Esophagus muscularis mucosa (tissue), 4 donors: ENCODE data around the gene TMEM141. TPM values are rescaled to one million over a fixed set of nuclear protein-coding genes. Genes with fewer than 3 reads are reported as not detected.

Source experiments
- DNase-seq: peaks from one replicate; pipeline ENCODE4 v3.0.0-alpha.2; 2017; ENCODE audit errors: extremely low spot score
- H3K27ac ChIP-seq, 4 donors: fragments of 200-600 bp; sonication (generic); replicated peaks in 1 of 4; 1 replicate in 3 of 4; 2 replicates in 1 of 4; pipeline ENCODE4 v1.5.1; 2016 to 2019; ENCODE audit warnings: mild to moderate bottlenecking in 1 of 4
- H3K27me3 ChIP-seq, 4 donors: fragments of 200-600 bp; sonication (generic); one replicate each; pipeline versions ENCODE4 v1.5.1 to v1.6.0; 2016 to 2019
- H3K36me3 ChIP-seq, 4 donors: fragments of 200-600 bp; sonication (generic); one replicate each; pipeline ENCODE4 v1.5.1; 2016 to 2019
- H3K4me1 ChIP-seq, 4 donors: fragments of 200-600 bp; sonication (generic); one replicate each; pipeline ENCODE4 v1.5.1; 2016 to 2019
- H3K4me3 ChIP-seq, 4 donors: fragments of 200-600 bp; sonication (generic); 1 replicate in 2 of 4; 2 replicates in 2 of 4; pipeline ENCODE4 v1.5.1; 2016 to 2019; ENCODE audit warnings: mild to moderate bottlenecking in 4 of 4, moderate library complexity in 1 of 4
- H3K9me3 ChIP-seq, 4 donors: fragments of 200-600 bp; sonication (generic); 1 replicate in 3 of 4; 2 replicates in 1 of 4; pipeline ENCODE4 v1.5.1; 2016 to 2019
- CTCF ChIP-seq, 3 experiments: fragments of 200-600 bp in 2 of 3; fragments of 450-650 bp in 1 of 3; sonication (generic) in 2 of 3; IDR thresholded peaks; one replicate each; pipeline ENCODE4 v1.5.1; 2017 to 2019; ENCODE audit warnings: antibody characterized with exemption in 3 of 3, mild to moderate bottlenecking in 2 of 3, moderate library complexity in 1 of 3
- EP300 ChIP-seq: sonication (generic); formaldehyde crosslinking; IDR thresholded peaks from one replicate; pipeline ENCODE4 v1.6.1; 2017; ENCODE audit warnings: antibody characterized with exemption
- POLR2A ChIP-seq: fragments of 450-650 bp; IDR thresholded peaks from one replicate; pipeline ENCODE4 v1.6.1; 2017; ENCODE audit warnings: antibody characterized with exemption, moderate library complexity, mild to moderate bottlenecking, low read depth
- POLR2AphosphoS5 ChIP-seq, 2 donors: sonication (generic); formaldehyde crosslinking; IDR thresholded peaks; one replicate each; pipeline ENCODE4 v1.6.1; 2017; ENCODE audit warnings: antibody characterized with exemption in 2 of 2
- WGBS: methylation state at CpG from one replicate; pipeline ENCODE4 v1.1.5; 2018; 5-methylcytosine and 5-hydroxymethylcytosine counted together
- intact Hi-C: fragments of 100-400 bp; cut with DNase I; formaldehyde crosslinking; loops from one replicate; pipeline ENCODE4 v1.15.1; 2023
- total RNA-seq, 4 donors: library from RNA; depleted of rRNA; stranded (reverse); fragments of >200 nt; gene quantifications; one replicate each; pipeline versions ENCODE4 v1.1.0 to v1.2.1, GENCODE V29; 2016

TMEM141 gene
- total RNA-seq, 4 donors from 2014 or later = 27.9 to 48.7 (median 31.5) TPM

GRCh38 chr9:136803551-136804508, 12.7 kb downstream of the TMEM141 start:
- intact Hi-C loops = loop anchor here (5.0 kb wide), 1 partner anchor 43 kb away; the partner anchor contains the start of gene PHPT1
- no peak for TF ChIP-seq EP300
- TF ChIP-seq POLR2A = no peak
- no peak for TF ChIP-seq CTCF (IDR thresholded peaks at IDR 0.05)
- TF ChIP-seq POLR2AphosphoS5 (IDR thresholded peaks at IDR 0.05) = no peak
- no peaks in the 10 kb centered on the region for H3K9me3 ChIP-seq
- WGBS = 97% methylated on average over 17 of the region's 22 CpGs
- H3K27me3 ChIP-seq = peaks cover 6 to 43% (median 33%) of the 10 kb centered on the region in 4 donors
- DNase-seq = no peak
- H3K4me1 ChIP-seq = peaks cover 34 to 51% (median 42%) of the 10 kb centered on the region in 4 donors
- no peak overlapping the region for H3K27ac ChIP-seq
- H3K36me3 ChIP-seq = peaks cover 0 to 14% (median 4%) of the 10 kb centered on the region in 4 donors
- no peak overlapping the region for H3K4me3 ChIP-seq

GRCh38 chr9:136804509-136805206, 13.5 kb downstream of the TMEM141 start:
- intact Hi-C loops = loop anchor here (5.0 kb wide), 1 partner anchor 43 kb away; the partner anchor contains the start of gene PHPT1
- Histone ChIP-seq H3K27me3 (peaks cover 2 to 35% (median 24%) of the 10 kb centered on the region in 4 donors), H3K4me1 (peaks cover 39 to 51% (median 46%) of the 10 kb centered on the region in 4 donors), H3K36me3 (peaks cover 0 to 14% (median 5%) of the 10 kb centered on the region in 4 donors), H3K4me3 (no peak overlapping the region), H3K9me3 (no peaks in the 10 kb centered on the region), H3K27ac (no peak overlapping the region)
- no peak for TF ChIP-seq POLR2A
- TF ChIP-seq POLR2AphosphoS5 (IDR thresholded peaks at IDR 0.05) = no peak
- no peak for TF ChIP-seq CTCF (IDR thresholded peaks at IDR 0.05)
- no peak for TF ChIP-seq EP300
- no peak for DNase-seq
- 92% methylated on average over 2 of the region's 20 CpGs for WGBS

GRCh38 chr9:136805207-136805740, 14.1 kb downstream of the TMEM141 start:
- peaks cover 39 to 51% (median 46%) of the 10 kb centered on the region in 4 donors for H3K4me1 ChIP-seq
- intact Hi-C loops = no loop called here
- no peak for DNase-seq
- no peak for TF ChIP-seq CTCF (IDR thresholded peaks at IDR 0.05)
- TF ChIP-seq POLR2AphosphoS5 (IDR thresholded peaks at IDR 0.05) = no peak
- no peak for TF ChIP-seq EP300
- TF ChIP-seq POLR2A = no peak
- H3K27me3 ChIP-seq = peaks cover 0 to 28% (median 18%) of the 10 kb centered on the region in 4 donors
- WGBS = 86% methylated on average over 11 of the region's 12 CpGs
- peaks cover 0 to 14% (median 6%) of the 10 kb centered on the region in 4 donors for H3K36me3 ChIP-seq
- H3K4me3 ChIP-seq = no peak overlapping the region
- H3K9me3 ChIP-seq = no peaks in the 10 kb centered on the region
- H3K27ac ChIP-seq = no peak overlapping the region

DNA sequence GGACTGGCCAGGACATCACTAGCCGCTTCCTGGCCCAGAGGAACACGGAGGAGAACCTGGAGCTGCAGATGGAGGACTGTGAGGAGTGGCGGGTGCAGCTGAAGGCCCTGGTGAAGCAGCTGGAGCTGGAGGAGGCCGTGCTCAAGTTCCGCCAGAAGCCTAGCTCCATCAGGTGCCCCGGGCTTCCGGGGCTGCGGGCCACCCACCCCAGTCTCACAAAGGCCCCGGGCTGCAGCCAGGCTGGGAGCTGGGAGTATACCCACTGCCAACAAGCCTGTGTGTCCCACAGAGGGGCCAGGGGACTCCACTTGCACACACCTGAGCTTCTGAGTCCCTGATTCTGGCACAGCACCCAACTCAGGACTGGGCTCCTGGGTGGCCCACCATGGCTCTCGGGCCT, 14.9 kb downstream of the TMEM141 start:
- no peak for DNase-seq
- TF ChIP-seq POLR2A (no peak), CTCF (IDR thresholded peaks at IDR 0.05) (no peak), POLR2AphosphoS5 (IDR thresholded peaks at IDR 0.05) (no peak), EP300 (no peak)
- Histone ChIP-seq H3K4me1 (peaks cover 32 to 51% (median 46%) of the 10 kb centered on the region in 4 donors), H3K4me3 (no peak overlapping the region), H3K36me3 (peaks cover 0 to 21% (median 8%) of the 10 kb centered on the region in 4 donors), H3K27me3 (peaks cover 0 to 21% (median 11%) of the 10 kb centered on the region in 4 donors), H3K9me3 (no peaks in the 10 kb centered on the region), H3K27ac (no peak overlapping the region)
- intact Hi-C loops = no loop called here
- WGBS = 97% methylated on average over 6 of the region's 10 CpGs
